HG02623 (cell line): ENCODE data around the gene AFAP1.

Experiments
- ATAC-seq: cut with Tn5 transposase; IDR thresholded peaks from one replicate; pipeline ENCODE4 v1.9.1; 2021; ENCODE audit warnings: moderate library complexity; ENCODE audit not compliant: unreplicated experiment

AFAP1 gene

GRCh38 chr4:7939377-7940108, at the start of gene AFAP1:
Gene AFAP1 (minus strand): TSS chr4:7939861. CDS start chr4:7872078, 67,783 bp downstream.
- ATAC-seq = peak; percentile 91

- no peak for ATAC-seq
Observed at GRCh38 chr4:7988437-7988836, 48.8 kb upstream of the AFAP1 start.

GRCh38 chr4:7987148-7987989, 47.7 kb upstream of the AFAP1 start:
- peak; percentile 73 for ATAC-seq

GRCh38 chr4:7985891-7986441, 46.3 kb upstream of the AFAP1 start:
- no peak for ATAC-seq

GRCh38 chr4:7985072-7985471, 45.4 kb upstream of the AFAP1 start:
- no peak for ATAC-seq

- ATAC-seq = no peak
Observed at GRCh38 chr4:7984286-7984925, 44.7 kb upstream of the AFAP1 start.

GRCh38 chr4:7983296-7983695, 43.6 kb upstream of the AFAP1 start:
- no peak for ATAC-seq

- no peak for ATAC-seq
Observed at GRCh38 chr4:7981738-7982394, 42.2 kb upstream of the AFAP1 start.

- no peak for ATAC-seq
Observed at GRCh38 chr4:7980036-7980435, 40.4 kb upstream of the AFAP1 start.

GRCh38 chr4:7979652-7979968, 39.9 kb upstream of the AFAP1 start:
- ATAC-seq = no peak

- ATAC-seq = no peak
Observed at GRCh38 chr4:7978907-7979651, 39.4 kb upstream of the AFAP1 start.

GRCh38 chr4:7978489-7978888, 38.8 kb upstream of the AFAP1 start:
- no peak for ATAC-seq

GRCh38 chr4:7976634-7977033, 37.0 kb upstream of the AFAP1 start:
- no peak for ATAC-seq

- ATAC-seq = no peak
Observed at GRCh38 chr4:7976025-7976424, 36.4 kb upstream of the AFAP1 start.

GRCh38 chr4:7974425-7974824, 34.8 kb upstream of the AFAP1 start:
- no peak for ATAC-seq

GRCh38 chr4:7973545-7973981, 33.9 kb upstream of the AFAP1 start:
- no peak for ATAC-seq

GRCh38 chr4:7971881-7972500, 32.3 kb upstream of the AFAP1 start:
- no peak for ATAC-seq

- no peak for ATAC-seq
Observed at GRCh38 chr4:7971159-7971631, 31.5 kb upstream of the AFAP1 start.

- no peak for ATAC-seq
Observed at GRCh38 chr4:7970361-7970946, 30.8 kb upstream of the AFAP1 start.
